ENCODE measurements around the gene CD22.
A peak's percentile ranks its signal among the peaks of the same experiment; 100 is the strongest.

CD22 gene

GRCh38 chr19:35341006-35341405, 12.0 kb downstream of the CD22 start:
- FAIRE-seq (no peak), DNase-seq (ENCODE audit: low spot score) (no peak)

GRCh38 chr19:35341565-35342225, 12.7 kb downstream of the CD22 start:
- FAIRE-seq: no peak
- DNase-seq (ENCODE audit: low spot score): no peak

DNA sequence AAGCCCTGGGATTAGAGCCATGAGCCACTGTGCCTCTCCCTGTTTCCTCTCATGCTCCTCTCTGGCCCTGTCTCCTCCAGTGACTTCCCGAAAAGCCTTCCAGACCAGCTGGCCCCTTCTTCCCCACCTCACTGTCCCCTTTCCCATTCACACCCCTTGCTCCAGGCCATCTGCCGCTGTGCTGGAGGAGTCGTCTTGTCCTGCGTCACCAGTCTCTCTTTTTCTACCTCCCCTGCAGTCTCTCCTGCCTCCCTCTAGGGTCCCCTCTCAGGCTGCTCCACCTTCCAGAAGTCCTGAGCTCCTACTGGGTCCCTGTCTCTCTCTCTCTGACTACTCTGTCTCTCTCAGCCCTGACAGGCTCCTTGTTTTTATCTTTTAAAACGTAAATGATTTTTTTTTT, 13.4 kb downstream of the CD22 start:
- DNase-seq (ENCODE audit: low spot score) (no peak), FAIRE-seq (no peak)

DNA sequence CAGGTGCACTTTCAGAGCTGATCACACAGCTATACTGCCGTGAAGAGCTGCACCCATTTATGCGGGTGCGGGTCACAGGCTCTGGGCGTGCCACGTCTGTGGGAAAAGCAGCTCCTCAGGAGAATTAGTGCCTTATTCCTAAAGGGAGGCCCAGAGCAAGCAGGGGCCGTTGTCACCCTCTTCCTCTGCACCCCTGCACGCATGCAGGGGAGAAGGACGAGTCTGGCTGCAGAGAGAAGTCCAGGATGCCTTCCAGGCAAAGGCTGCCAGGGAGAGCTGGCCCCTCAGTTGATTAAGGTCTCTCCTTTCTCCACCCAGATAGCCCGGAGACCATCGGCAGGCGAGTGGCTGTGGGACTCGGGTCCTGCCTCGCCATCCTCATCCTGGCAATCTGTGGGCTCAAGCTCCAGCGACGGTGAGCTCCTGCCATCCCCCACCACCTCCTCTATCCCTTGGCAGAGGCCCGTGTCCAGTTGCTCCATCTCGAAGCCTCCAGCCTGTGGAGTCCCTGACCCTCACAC, 15.6 kb downstream of the CD22 start:
- DNase-seq (ENCODE audit: low spot score) (no peak), FAIRE-seq (no peak)

DNA sequence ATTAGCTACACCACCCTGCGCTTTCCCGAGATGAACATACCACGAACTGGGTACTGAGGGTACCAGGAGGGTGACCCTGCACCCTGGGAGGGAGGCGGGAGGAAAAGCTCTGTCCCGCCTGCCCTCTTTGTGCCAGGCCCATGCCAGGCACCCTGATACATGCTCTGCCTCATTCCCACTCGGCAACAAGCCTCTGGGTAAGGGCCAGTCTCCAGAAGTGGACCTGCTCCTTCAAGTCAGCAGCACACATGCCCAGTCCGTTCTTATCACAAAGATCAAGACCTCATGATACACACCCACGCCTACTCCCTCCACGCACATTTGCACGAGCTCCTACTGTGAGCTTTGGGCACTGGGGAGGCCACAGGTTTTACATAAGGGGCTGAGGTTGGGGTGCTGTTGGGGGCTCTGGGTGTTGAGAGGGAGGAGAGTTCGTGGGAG, 16.7 kb downstream of the CD22 start:
- DNase-seq (ENCODE audit: low spot score) (no peak), FAIRE-seq (no peak)

- DNase-seq (ENCODE audit: low spot score) (no peak), FAIRE-seq (no peak)
Measured at GRCh38 chr19:35346193-35347052, 17.4 kb downstream of the CD22 start.

GRCh38 chr19:35347171-35347929, 18.4 kb downstream of the CD22 start, which contains the start of gene FFAR1:
FFAR1 (plus strand) TSS chr19:35347902; CDS start chr19:35351552, 3,650 bp downstream.
- no peak for DNase-seq (ENCODE audit: low spot score)
- no peak for FAIRE-seq

DNA sequence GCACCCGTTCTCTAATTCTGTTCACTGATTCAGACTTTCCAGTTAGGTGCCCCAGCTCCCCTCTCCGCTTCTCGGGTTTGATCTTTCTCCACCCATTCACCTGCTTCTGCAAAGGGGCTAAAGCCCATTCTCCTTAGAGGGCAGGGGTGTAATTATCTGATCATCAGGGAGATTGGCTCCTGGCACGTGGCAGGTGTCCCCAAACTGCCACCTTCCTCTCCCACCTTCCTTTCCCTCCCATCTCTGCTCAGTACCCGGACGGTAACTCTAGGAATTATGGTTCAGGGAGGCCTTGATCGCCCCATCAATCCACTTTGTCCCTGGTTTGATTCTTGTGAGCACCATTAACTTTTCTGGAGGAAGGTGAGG, 18.9 kb downstream of the CD22 start:
- DNase-seq (ENCODE audit: low spot score) (no peak), FAIRE-seq (no peak)

DNA sequence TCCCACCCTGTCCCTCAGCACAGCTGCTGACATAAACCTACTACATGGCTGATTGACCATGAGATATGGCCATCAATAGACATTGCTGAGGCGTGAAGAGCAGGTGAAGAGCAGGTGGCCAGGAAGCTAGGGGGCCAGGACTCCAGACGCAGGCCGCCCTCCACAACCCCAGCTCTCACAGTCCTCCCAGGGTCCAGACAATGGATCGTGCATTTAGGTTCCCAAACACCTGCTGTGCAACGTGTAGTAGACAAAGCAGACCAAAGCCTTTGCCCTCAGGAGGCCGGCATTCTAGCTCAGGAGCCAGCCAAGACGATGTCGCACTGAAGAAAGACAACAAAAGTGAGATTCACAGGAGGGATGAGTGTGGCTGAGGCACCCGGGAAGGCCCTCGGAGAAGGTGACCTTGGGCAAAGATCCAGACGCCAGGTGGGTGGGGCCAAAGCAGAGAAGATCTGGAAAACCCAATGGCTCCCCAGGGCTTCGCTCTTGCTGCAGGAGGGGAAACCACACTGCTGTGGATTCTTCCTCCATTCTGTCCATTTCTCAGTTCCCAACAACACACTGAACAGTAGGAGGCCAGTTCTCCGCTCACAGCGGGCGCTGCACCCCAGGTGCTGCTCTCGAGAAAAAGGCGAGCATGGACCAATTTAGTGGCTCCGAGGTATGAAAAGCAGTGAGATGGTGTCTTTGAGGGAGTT, 20.1 kb downstream of the CD22 start:
- DNase-seq (ENCODE audit: low spot score) (no peak), FAIRE-seq (no peak)

GRCh38 chr19:35349614-35350521, 20.9 kb downstream of the CD22 start:
- DNase-seq (ENCODE audit: low spot score) (no peak), FAIRE-seq (peak; percentile 9)

DNA sequence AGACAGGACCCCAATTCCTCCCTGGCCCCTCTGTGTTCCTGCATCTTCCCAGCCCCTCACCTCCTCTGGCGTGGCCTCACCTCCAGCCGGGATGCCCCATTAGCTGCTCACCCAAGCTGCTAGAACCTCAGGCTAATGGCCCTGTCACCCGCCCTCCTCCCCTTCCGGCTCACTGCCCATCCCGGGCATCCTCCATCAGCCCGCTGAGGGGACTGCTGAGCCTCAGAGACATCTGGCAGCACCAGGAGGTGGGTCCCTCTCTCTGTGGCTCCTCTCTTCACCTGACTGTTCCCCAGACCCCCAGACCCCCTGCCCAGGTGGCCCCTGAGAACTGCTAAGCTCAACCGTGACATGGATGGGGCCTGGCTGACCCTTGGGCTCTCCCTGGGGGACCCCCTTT, 21.6 kb downstream of the CD22 start:
- FAIRE-seq (no peak), DNase-seq (ENCODE audit: low spot score) (no peak)

- FAIRE-seq: no peak
- no peak for DNase-seq (ENCODE audit: low spot score)
Measured at GRCh38 chr19:35351411-35352176, 22.6 kb downstream of the CD22 start.

DNA sequence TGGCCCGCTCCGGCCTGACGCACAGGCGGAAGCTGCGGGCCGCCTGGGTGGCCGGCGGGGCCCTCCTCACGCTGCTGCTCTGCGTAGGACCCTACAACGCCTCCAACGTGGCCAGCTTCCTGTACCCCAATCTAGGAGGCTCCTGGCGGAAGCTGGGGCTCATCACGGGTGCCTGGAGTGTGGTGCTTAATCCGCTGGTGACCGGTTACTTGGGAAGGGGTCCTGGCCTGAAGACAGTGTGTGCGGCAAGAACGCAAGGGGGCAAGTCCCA, 23.1 kb downstream of the CD22 start:
- DNase-seq (ENCODE audit: low spot score): no peak
- FAIRE-seq: no peak

DNA sequence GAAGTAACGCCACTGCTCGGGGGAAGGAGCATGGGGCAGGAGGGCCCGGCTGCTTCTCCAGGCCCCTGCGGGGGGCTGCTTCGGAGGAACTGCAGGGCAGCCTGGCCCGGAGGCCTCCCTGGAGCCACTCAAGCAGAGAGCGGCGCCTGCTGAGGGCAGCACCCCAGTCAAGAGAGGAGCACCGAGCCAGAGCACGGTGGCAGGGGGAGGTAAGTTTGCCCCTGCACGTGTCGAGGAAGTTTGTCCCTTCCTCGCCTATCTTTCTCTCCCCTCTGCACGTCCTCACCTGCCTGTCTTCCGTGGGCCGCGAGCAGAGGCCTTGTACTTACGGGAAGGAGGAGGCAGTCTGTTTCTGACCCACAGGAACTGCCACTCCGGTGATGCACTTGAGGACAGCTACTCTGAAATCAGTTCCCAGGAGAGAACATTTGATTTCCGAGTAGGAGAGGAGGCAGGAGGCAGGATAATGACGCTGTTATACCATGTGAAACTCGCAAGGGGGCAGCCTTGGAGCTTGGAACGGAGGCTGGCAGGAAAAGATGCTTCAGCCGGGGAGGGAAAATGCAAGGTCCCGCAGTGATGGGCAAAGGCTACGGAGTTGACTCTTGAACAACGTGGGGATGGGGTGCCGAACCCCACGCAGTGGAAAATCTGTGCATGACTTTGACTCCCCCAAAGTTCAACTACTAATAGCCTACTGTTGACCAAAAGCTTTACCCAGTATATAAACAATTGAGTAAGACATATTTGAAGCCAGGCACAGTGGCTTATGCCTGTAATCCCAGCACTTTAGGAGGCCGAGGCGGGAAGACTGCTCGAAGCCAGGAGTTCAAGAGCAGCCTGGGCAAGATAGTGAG, 23.7 kb downstream of the CD22 start:
- peak; percentile 89 for DNase-seq (ENCODE audit: low spot score)
- FAIRE-seq: peak; percentile 75

GRCh38 chr19:35353635-35354034, 24.6 kb downstream of the CD22 start:
- FAIRE-seq: no peak
- no peak for DNase-seq (ENCODE audit: low spot score)

DNA sequence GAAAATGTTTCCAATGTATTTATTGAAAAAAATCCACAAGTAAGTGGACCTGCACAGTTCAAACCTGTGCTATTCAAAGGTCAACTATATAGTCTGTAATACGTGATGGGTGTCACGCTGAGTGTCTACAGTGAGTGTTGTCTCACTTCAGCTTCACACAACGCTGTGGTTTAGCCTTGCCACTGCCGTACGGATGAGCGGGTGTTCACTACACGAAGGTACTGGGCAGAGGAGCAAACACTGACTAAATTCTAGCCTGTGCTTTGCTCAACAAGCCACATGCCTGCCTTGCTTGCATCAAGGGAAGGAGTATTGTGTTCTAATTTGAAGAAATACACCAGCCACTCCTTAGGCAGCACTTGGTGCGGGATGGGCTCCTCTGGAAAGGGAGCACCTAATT, 25.9 kb downstream of the CD22 start:
- FAIRE-seq (no peak), DNase-seq (ENCODE audit: low spot score) (no peak)

DNA sequence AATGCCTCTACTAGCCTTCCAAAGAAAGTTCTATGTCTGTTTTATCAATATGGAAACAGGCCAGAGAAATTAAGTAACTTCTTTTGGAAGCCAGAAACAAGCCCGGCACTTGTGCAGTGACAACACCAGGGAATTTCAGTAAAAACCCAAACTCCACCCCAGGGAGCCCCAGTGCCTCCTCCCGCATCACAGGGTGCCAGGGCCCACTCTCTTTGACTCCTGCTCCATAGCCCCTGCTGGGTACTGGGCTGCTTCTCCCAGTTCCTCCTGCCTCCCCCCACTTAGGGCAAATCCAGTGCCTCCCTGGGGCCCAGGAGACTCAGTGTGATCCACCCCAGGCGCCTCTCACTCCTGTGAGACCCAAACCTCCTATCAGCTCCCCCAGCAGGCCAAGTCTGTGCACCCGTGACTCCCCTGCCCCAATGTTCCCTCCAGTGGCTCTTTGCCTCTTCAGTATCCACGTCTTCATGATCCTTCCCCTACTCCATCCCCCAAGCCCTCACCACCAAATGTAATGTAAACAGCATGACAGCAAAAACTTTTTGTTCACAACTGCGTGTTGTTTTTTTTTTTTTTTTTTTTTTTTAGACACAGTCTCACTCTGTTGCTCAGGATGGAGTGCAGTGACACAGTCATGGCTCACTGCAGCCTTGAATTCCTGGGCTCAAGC, 26.9 kb downstream of the CD22 start:
- DNase-seq (ENCODE audit: low spot score) (no peak), FAIRE-seq (no peak)

All from urothelium cell line (cell line).